Esophagus muscularis mucosa (tissue), 4 donors: Measurements from ENCODE around the gene SMTN. TPM values are rescaled to one million over a fixed set of nuclear protein-coding genes. Genes with fewer than 3 reads are reported as not detected.

Source experiments
- DNase-seq: peaks from one replicate; pipeline ENCODE4 v3.0.0-alpha.2; 2017; ENCODE audit errors: extremely low spot score
- H3K27ac ChIP-seq, 4 donors: fragments of 200-600 bp; sonication (generic); replicated peaks in 1 of 4; 1 replicate in 3 of 4; 2 replicates in 1 of 4; pipeline ENCODE4 v1.5.1; 2016 to 2019; ENCODE audit warnings: mild to moderate bottlenecking in 1 of 4
- H3K27me3 ChIP-seq, 4 donors: fragments of 200-600 bp; sonication (generic); one replicate each; pipeline versions ENCODE4 v1.5.1 to v1.6.0; 2016 to 2019
- H3K36me3 ChIP-seq, 4 donors: fragments of 200-600 bp; sonication (generic); one replicate each; pipeline ENCODE4 v1.5.1; 2016 to 2019
- H3K4me1 ChIP-seq, 4 donors: fragments of 200-600 bp; sonication (generic); one replicate each; pipeline ENCODE4 v1.5.1; 2016 to 2019
- H3K4me3 ChIP-seq, 4 donors: fragments of 200-600 bp; sonication (generic); 1 replicate in 2 of 4; 2 replicates in 2 of 4; pipeline ENCODE4 v1.5.1; 2016 to 2019; ENCODE audit warnings: mild to moderate bottlenecking in 4 of 4, moderate library complexity in 1 of 4
- H3K9me3 ChIP-seq, 4 donors: fragments of 200-600 bp; sonication (generic); 1 replicate in 3 of 4; 2 replicates in 1 of 4; pipeline ENCODE4 v1.5.1; 2016 to 2019
- CTCF ChIP-seq, 3 experiments: fragments of 200-600 bp in 2 of 3; fragments of 450-650 bp in 1 of 3; sonication (generic) in 2 of 3; IDR thresholded peaks; one replicate each; pipeline ENCODE4 v1.5.1; 2017 to 2019; ENCODE audit warnings: antibody characterized with exemption in 3 of 3, mild to moderate bottlenecking in 2 of 3, moderate library complexity in 1 of 3
- EP300 ChIP-seq: sonication (generic); formaldehyde crosslinking; IDR thresholded peaks from one replicate; pipeline ENCODE4 v1.6.1; 2017; ENCODE audit warnings: antibody characterized with exemption
- POLR2A ChIP-seq: fragments of 450-650 bp; IDR thresholded peaks from one replicate; pipeline ENCODE4 v1.6.1; 2017; ENCODE audit warnings: antibody characterized with exemption, moderate library complexity, mild to moderate bottlenecking, low read depth
- POLR2AphosphoS5 ChIP-seq, 2 donors: sonication (generic); formaldehyde crosslinking; IDR thresholded peaks; one replicate each; pipeline ENCODE4 v1.6.1; 2017; ENCODE audit warnings: antibody characterized with exemption in 2 of 2
- WGBS: methylation state at CpG from one replicate; pipeline ENCODE4 v1.1.5; 2018; 5-methylcytosine and 5-hydroxymethylcytosine counted together
- intact Hi-C: fragments of 100-400 bp; cut with DNase I; formaldehyde crosslinking; loops from one replicate; pipeline ENCODE4 v1.15.1; 2023
- total RNA-seq, 4 donors: library from RNA; depleted of rRNA; stranded (reverse); fragments of >200 nt; gene quantifications; one replicate each; pipeline versions ENCODE4 v1.1.0 to v1.2.1, GENCODE V29; 2016

SMTN gene
- total RNA-seq, 4 donors from 2014 or later = 1,154 to 1,495 (median 1,416) TPM

DNA sequence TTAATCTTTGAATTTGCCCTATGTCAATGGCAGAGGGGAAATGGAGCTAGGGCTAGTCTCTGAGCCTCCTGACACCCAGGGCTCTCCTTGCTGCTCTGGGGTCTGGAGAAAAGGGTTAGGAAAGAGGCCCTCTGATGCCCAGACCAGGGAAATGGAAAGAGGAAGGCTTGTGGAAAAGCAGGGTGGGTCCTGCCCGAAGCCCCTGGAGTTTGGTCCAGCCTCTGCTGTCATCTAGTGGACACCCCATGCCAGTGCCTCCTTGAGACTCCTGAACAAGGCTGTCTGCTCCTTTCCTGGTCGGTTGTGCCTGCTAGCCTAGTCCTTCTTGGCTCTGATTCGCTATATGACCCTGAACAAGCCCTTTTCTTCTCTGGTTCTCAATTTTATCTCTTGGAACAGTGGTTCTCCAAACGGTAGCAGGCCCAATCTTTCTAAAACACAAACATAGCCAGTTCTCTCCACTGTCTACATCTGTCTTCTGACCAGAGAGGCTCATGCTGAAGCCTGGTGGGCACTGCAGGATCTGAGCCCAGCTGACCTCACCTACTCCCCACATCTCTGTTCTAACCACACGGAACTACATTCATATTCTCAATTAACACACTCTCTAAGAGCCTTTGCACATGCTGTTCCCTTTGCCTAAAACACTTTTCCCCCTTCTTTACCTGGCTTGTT, 68.0 kb downstream of the SMTN start:
- intact Hi-C loops = loop anchor here (2.0 to 10.0 kb wide), 3 partner anchors 37 to 384 kb away; no protein-coding TSS in a partner anchor
- 25% methylated on average over 5 of the region's 5 CpGs for WGBS
- no peak for TF ChIP-seq POLR2A
- peak; percentile 13 to 36 for TF ChIP-seq POLR2AphosphoS5 (IDR thresholded peaks at IDR 0.05)
- TF ChIP-seq EP300 = no peak
- TF ChIP-seq CTCF (IDR thresholded peaks at IDR 0.05) = peak in 2 of 3 experiments; percentile 89 to 98
- Histone ChIP-seq H3K9me3 (no peaks in the 10 kb centered on the region), H3K36me3 (no peaks in the 10 kb centered on the region), H3K4me3 (no peak overlapping the region), H3K4me1 (peaks cover 9 to 27% (median 21%) of the 10 kb centered on the region in 4 donors), H3K27me3 (no peaks in the 10 kb centered on the region), H3K27ac (peak overlapping the region; percentile 64 to 82 (median 74))
- DNase-seq = no peak

- 79% methylated on average over 3 of the region's 3 CpGs for WGBS
- no peak overlapping the region for H3K4me3 ChIP-seq
- DNase-seq = no peak
- no peaks in the 10 kb centered on the region for H3K36me3 ChIP-seq
- no peak overlapping the region for H3K27ac ChIP-seq
- H3K4me1 ChIP-seq = peaks cover 17 to 43% (median 37%) of the 10 kb centered on the region in 4 donors
- intact Hi-C loops = no loop called here
- no peaks in the 10 kb centered on the region for H3K27me3 ChIP-seq
- H3K9me3 ChIP-seq = no peaks in the 10 kb centered on the region
- TF ChIP-seq CTCF (IDR thresholded peaks at IDR 0.05) (peak in 1 of 3 experiments; percentile 5), POLR2A (no peak), EP300 (no peak)
These were observed 69.5 kb downstream of the SMTN start for GRCh38 chr22:31150615-31151014.

DNA sequence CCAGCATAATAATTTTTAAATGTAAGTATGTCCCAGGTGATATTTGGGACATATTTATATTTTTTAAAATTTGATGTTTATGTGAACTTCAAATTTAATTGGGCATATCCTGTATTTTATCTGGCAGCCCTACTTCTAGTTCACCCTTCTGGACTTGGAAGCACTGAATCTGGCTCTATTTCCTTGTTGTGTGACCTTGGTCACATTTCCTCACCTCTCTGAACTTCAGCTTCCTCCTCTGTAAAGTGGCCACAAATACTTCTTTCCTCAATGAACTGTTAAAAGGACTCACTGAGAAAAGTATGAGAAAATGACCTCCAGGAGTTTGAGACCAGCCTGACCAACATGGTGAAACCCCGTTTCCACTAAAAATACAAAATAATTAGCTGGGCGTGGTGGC, 70.8 kb downstream of the SMTN start:
- Histone ChIP-seq H3K9me3 (no peaks in the 10 kb centered on the region), H3K4me3 (no peak overlapping the region), H3K4me1 (peaks cover 25 to 54% (median 45%) of the 10 kb centered on the region in 4 donors), H3K36me3 (no peaks in the 10 kb centered on the region), H3K27ac (no peak overlapping the region), H3K27me3 (no peaks in the 10 kb centered on the region)
- intact Hi-C loops = no loop called here
- no peak for TF ChIP-seq CTCF (IDR thresholded peaks at IDR 0.05)
- 83% methylated on average over 2 of the region's 2 CpGs for WGBS
- DNase-seq = no peak

DNA sequence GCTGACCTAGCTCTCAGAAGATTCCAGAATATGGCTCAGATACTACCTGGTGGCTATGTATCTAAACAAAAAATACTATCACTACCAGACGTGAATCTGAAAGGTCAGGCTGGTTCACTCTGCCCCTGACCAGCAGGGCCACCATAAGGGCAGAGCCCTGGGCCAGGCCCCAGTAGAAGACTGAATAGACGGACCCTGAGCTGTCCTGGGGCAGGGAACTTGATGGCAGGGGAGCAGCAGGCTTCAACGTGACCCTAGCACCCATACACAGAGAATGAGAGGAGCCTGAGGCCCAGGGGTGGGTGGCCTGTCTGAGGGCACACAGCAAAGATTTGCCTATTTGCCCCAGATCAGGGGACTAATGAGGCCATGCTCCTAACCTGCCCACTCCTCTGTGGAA, 72.2 kb downstream of the SMTN start:
- H3K9me3 ChIP-seq = no peaks in the 10 kb centered on the region
- 83% methylated on average over 3 of the region's 3 CpGs for WGBS
- DNase-seq = no peak
- H3K27ac ChIP-seq = peak overlapping the region; percentile 81 to 90 (median 87)
- peaks cover 24 to 51% (median 41%) of the 10 kb centered on the region in 4 donors for H3K4me1 ChIP-seq
- H3K4me3 ChIP-seq = no peak overlapping the region
- no peaks in the 10 kb centered on the region for H3K27me3 ChIP-seq
- TF ChIP-seq POLR2A = no peak
- no peak for TF ChIP-seq CTCF (IDR thresholded peaks at IDR 0.05)
- no peak for TF ChIP-seq EP300
- no peak for TF ChIP-seq POLR2AphosphoS5 (IDR thresholded peaks at IDR 0.05)
- H3K36me3 ChIP-seq = no peaks in the 10 kb centered on the region
- intact Hi-C loops = no loop called here

Other genes starting within 250 kb of the SMTN start
- 10 to 100 TPM; 19.5 to 28.8 (median 23.8) TPM for gene MORC2, start 112.5 kb upstream of the SMTN start, total RNA-seq
- gene TUG1, start 112.1 kb upstream of the SMTN start, total RNA-seq = 10 to 100 TPM; 53.0 to 78.5 (median 64.1) TPM
- gene SELENOM, start 26.2 kb downstream of the SMTN start, total RNA-seq = 1,000 to 10,000 TPM; 1,118 to 1,733 (median 1,416) TPM
- 1 to 10 TPM; 1.3 to 2.1 (median 1.8) TPM for gene INPP5J, start 41.6 kb downstream of the SMTN start, total RNA-seq
- not detected for gene PLA2G3, start 59.2 kb downstream of the SMTN start, total RNA-seq
- 10 to 100 TPM; 33.6 to 66.7 (median 55.6) TPM for gene RNF185, start 78.9 kb downstream of the SMTN start, total RNA-seq
- gene LIMK2, start 131.0 kb downstream of the SMTN start, total RNA-seq = 10 to 100 TPM; 12.0 to 18.2 (median 14.3) TPM
- 10 to 100 TPM; 34.5 to 49.1 (median 39.8) TPM for gene PIK3IP1, start 211.2 kb downstream of the SMTN start, total RNA-seq